K562 (cell line): ENCODE measurements around the gene TMCC2. TPM values are rescaled to one million over a fixed set of nuclear protein-coding genes. Genes with fewer than 3 reads are reported as not detected.

Experiments used
- ATAC-seq: fragments of 200-7000 bp; cut with Tn5 transposase; 3 replicates; pipeline ENCODE4 v1.9.1; 2020; ENCODE audit warnings: moderate library complexity
- BruUV-seq: library from RNA; stranded (reverse); fragments of 400-500 nt; replicated peaks from 2 replicates; lab custom pipeline; 2021; lab: Mats Ljungman, UMichigan
- CTCF ChIA-PET: fragments of 300-600 bp; formaldehyde crosslinking; extraction: SDS; loops from one replicate; lab custom pipeline; 2021; ENCODE audit warnings: low intra/inter-chr PET ratio; lab: Yijun Ruan, JAX
- POLR2A ChIA-PET: fragments of 300-600, 350-650 bp; sonication (Branson Sonifier 250); formaldehyde crosslinking; extraction: SDS; loops from one replicate; lab custom pipeline; 2021; ENCODE audit warnings: antibody characterized with exemption, inconsistent platforms; lab: Yijun Ruan, JAX
- DNase-seq, 4 experiments: peaks; one replicate each; pipeline versions ENCODE4 v3.0.0 to v3.0.0-alpha.2; 2011 to 2018; ENCODE audit warnings: low spot score in 3 of 4, mixed read lengths in 3 of 4; ENCODE audit errors: extremely low read depth in 1 of 4
- FAIRE-seq: peaks from 2 replicates; lab custom pipeline; 2011; peaks lifted over from hg19 to GRCh38; lab: Jason Lieb, UNC
- H2AFZ ChIP-seq: 2 replicates; pipeline ENCODE4 v1.6.0; 2011; ENCODE audit warnings: low read depth, low read length, control low read depth, inconsistent platforms
- H3K27ac ChIP-seq: fragments of 200-600 bp; 3 replicates; pipeline ENCODE4 v1.8.0; 2011; ENCODE audit warnings: low read depth, mild to moderate bottlenecking, control low read depth, inconsistent platforms, low read length, moderate library complexity, mixed read lengths; ENCODE audit errors: extremely low read depth
- H3K27me3 ChIP-seq, 2 experiments: fragments of 300-600 bp in 1 of 2; 2 replicates in 1 of 2; 3 replicates in 1 of 2; pipeline versions ENCODE4 v1.6.0 to v1.8.0; 2011; ENCODE audit warnings: inconsistent platforms in 2 of 2, low read length in 2 of 2, mild to moderate bottlenecking in 1 of 2, mixed read lengths in 1 of 2, moderate library complexity in 1 of 2; ENCODE audit not compliant: control insufficient read depth in 2 of 2, insufficient read depth in 2 of 2
- H3K36me3 ChIP-seq: fragments of 300-600 bp; 3 replicates; pipeline ENCODE4 v1.8.0; 2011; ENCODE audit warnings: mild to moderate bottlenecking, low read length, inconsistent platforms; ENCODE audit not compliant: control insufficient read depth, insufficient read depth
- H3K4me1 ChIP-seq, 2 experiments: fragments of 200-600 bp in 1 of 2; replicated peaks in 1 of 2; 2 replicates in 1 of 2; 3 replicates in 1 of 2; pipeline versions ENCODE4 v1.5.1 to v1.8.0; 2011; ENCODE audit warnings: inconsistent platforms in 2 of 2, low read length in 2 of 2, mild to moderate bottlenecking in 1 of 2, mixed read lengths in 1 of 2, moderate library complexity in 1 of 2; ENCODE audit not compliant: control insufficient read depth in 2 of 2, insufficient read depth in 2 of 2
- H3K4me2 ChIP-seq: 2 replicates; pipeline ENCODE4 v1.6.1; 2011; ENCODE audit warnings: low read length, control low read depth, inconsistent platforms, mixed read lengths; ENCODE audit not compliant: insufficient read depth
- H3K4me3 ChIP-seq: fragments of 200-600 bp; sonication (generic), shearing (Covaris generic); 2 replicates; pipeline ENCODE4 v1.5.1; 2016; ENCODE audit warnings: control low read depth, inconsistent platforms
- H3K79me2 ChIP-seq: fragments of 200-600 bp; 3 replicates; pipeline ENCODE4 v1.8.0; 2011; ENCODE audit warnings: low read length, inconsistent platforms; ENCODE audit not compliant: control insufficient read depth, insufficient read depth
- H3K9ac ChIP-seq, 2 experiments: 2 replicates each; pipeline versions ENCODE4 v1.6.0 to v1.6.1; 2011; ENCODE audit warnings: low read depth in 2 of 2, low read length in 2 of 2, control low read depth in 1 of 2, inconsistent platforms in 1 of 2, mild to moderate bottlenecking in 1 of 2, mixed read lengths in 1 of 2; ENCODE audit not compliant: insufficient read depth in 1 of 2
- H3K9me1 ChIP-seq: one replicate; pipeline ENCODE4 v1.6.0; 2011; ENCODE audit warnings: inconsistent platforms, mild to moderate bottlenecking, low read length, moderate library complexity; ENCODE audit not compliant: control insufficient read depth, insufficient read depth
- H3K9me3 ChIP-seq: replicated peaks from 2 replicates; pipeline ENCODE4 v1.5.1; 2011; ENCODE audit warnings: low read depth, low read length, inconsistent platforms; ENCODE audit not compliant: control insufficient read depth, insufficient read depth
- H4K20me1 ChIP-seq: replicated peaks from 2 replicates; pipeline ENCODE4 v1.6.1; 2011; ENCODE audit warnings: low read length, inconsistent platforms, mixed read lengths; ENCODE audit not compliant: control insufficient read depth, insufficient read depth
- ARID1B ChIP-seq: fragments of 450-650 bp; IDR thresholded peaks from 2 replicates; pipeline ENCODE4 v1.6.1; 2016; ENCODE audit warnings: antibody characterized with exemption, mild to moderate bottlenecking, inconsistent platforms
- BCOR ChIP-seq: fragments of 450-650 bp; IDR thresholded peaks from 2 replicates; pipeline ENCODE4 v1.6.1; 2016
- CLOCK ChIP-seq: fragments of 250-450 bp; sonication (Bioruptor Pico); IDR thresholded peaks from 2 replicates; pipeline ENCODE4 v1.4.0; 2020; ENCODE audit warnings: mild to moderate bottlenecking, moderate library complexity, borderline replicate concordance
- FOXP4 ChIP-seq: sonication (generic); formaldehyde crosslinking; IDR thresholded peaks from 2 replicates; pipeline ENCODE4 v1.8.0; 2022; ENCODE audit warnings: mild to moderate bottlenecking, missing genetic modification reagents, borderline replicate concordance
- GABPB2 ChIP-seq: fragments of 250-450 bp; sonication (Bioruptor Pico); conservative IDR thresholded peaks from 2 replicates; pipeline ENCODE4 v1.5.1; 2021; ENCODE audit warnings: mild to moderate bottlenecking
- KDM1A ChIP-seq, 2 experiments: fragments of 450-650 bp; IDR thresholded peaks; 2 replicates each; pipeline ENCODE4 v1.6.1; 2016; ENCODE audit warnings: mild to moderate bottlenecking in 2 of 2
- PPARD ChIP-seq: fragments of 250-450 bp; sonication (Bioruptor Pico); IDR thresholded peaks from 2 replicates; pipeline ENCODE4 v1.8.0; 2022; ENCODE audit warnings: inconsistent platforms, mild to moderate bottlenecking, moderate library complexity
- ZBTB34 ChIP-seq: fragments of 250-450 bp; sonication (Bioruptor Pico); IDR thresholded peaks from 2 replicates; pipeline ENCODE4 v1.8.0; 2021; ENCODE audit warnings: mild to moderate bottlenecking, moderate library complexity
- ZFP36 ChIP-seq: fragments of 150-350 bp; IDR thresholded peaks from 2 replicates; pipeline ENCODE4 v1.6.1; 2018; ENCODE audit warnings: low read length, low read depth; ENCODE audit not compliant: partially characterized antibody
- ZNF740 ChIP-seq, 3 experiments: fragments of 200-800 bp in 1 of 3; sonication (Bioruptor generic) in 1 of 3; sonication (generic) in 1 of 3; formaldehyde crosslinking in 1 of 3; IDR thresholded peaks; 2 replicates each; pipeline versions ENCODE4 v1.6.1 to v1.8.0; 2016 to 2022; ENCODE audit warnings: mild to moderate bottlenecking in 2 of 3, missing compliant biosample characterization in 2 of 3, missing genetic modification characterization in 2 of 3, missing genetic modification reagents in 1 of 3
- WGBS: fragments of 100-300 bp; shearing (Covaris generic); methylation state at CpG from one replicate; pipeline ENCODE4 v1.1.6; 2016; ENCODE audit warnings: low coverage, mixed read lengths; ENCODE audit not compliant: insufficient coverage; ENCODE audit errors: missing lambda C conversion rate; 5-methylcytosine and 5-hydroxymethylcytosine counted together
- in situ Hi-C: fragments of 300-500 bp; cut with MboI; formaldehyde crosslinking; loops from 4 replicates; pipeline ENCODE4 v1.15.0; 2018; ENCODE audit warnings: inconsistent platforms, mixed read lengths
- intact Hi-C: fragments of 100-400 bp; cut with micrococcal nuclease; formaldehyde crosslinking; loops from 2 replicates; pipeline ENCODE4 v1.14.2; 2022
- polyA plus RNA-seq, 8 experiments: library from polyadenylated mRNA; depleted of rRNA in 4 of 8; stranded (reverse) in 5 of 8; unstranded in 3 of 8; fragments of >200 nt; fragmentation: Nextera tagmentation in 2 of 8; fragmentation: Illumina TruSeq in 1 of 8; extraction: Ambion mirVana in 2 of 8; extraction: Trizol in 1 of 8; gene quantifications; 2 replicates each; pipeline versions ENCODE4 v1.2.1 to v1.2.3, GENCODE V29; 2011 to 2014; ENCODE audit warnings: inconsistent platforms in 1 of 8, missing spikeins in 1 of 8
- total RNA-seq, 7 experiments: library from RNA; depleted of rRNA in 6 of 7; stranded (reverse); fragments of >200 nt in 6 of 7; fragmentation: Illumina TruSeq in 2 of 7; extraction: Trizol in 2 of 7; gene quantifications; 2 replicates each; pipeline versions ENCODE4 v1.2.1 to v1.2.3, GENCODE V29; 2011 to 2021; ENCODE audit warnings: low replicate concordance in 1 of 7

Gene TMCC2
- total and polyA plus RNA-seq, 9 of the 15 experiments (the other 6 are each of a cell fraction or from before 2014, with no cell fraction given), result 0.06 to 1.8 (median 0.98) TPM

GRCh38 chr1:205285381-205286101, 57.8 kb downstream of the TMCC2 start (continued):
- TF ChIP-seq PPARD (CRISPR knock-in tag), result no peak

- CTCF ChIA-PET, result no interaction called here
- no peaks in the 10 kb centered on the region for H3K27me3 ChIP-seq
- H3K79me2 ChIP-seq, result no peaks in the 10 kb centered on the region
- 56% methylated on average over 9 of the region's 9 CpGs for WGBS
- no peak overlapping the region for H3K27ac ChIP-seq
- H3K9me1 ChIP-seq, result no peaks in the 10 kb centered on the region
- in situ Hi-C loops, result no loop called here
- no peak overlapping the region for H3K4me2 ChIP-seq
- H4K20me1 ChIP-seq, result no peaks in the 10 kb centered on the region
- DNase-seq (no peak), ATAC-seq (no peak), FAIRE-seq (no peak)
- H3K4me1 ChIP-seq, result peaks cover 14 to 24% of the 10 kb centered on the region in 2 experiments
- no peaks in the 10 kb centered on the region for H3K9me3 ChIP-seq
- no TSS peak for BruUV-seq
- H2AFZ ChIP-seq, result peak overlapping the region; percentile 20; the same call in 1 of the 2 replicates
- H3K36me3 ChIP-seq, result no peaks in the 10 kb centered on the region
- H3K9ac ChIP-seq, result peak overlapping the region in 1 of 2 experiments; percentile 33; a peak in 1 of 4 replicates
- no peak overlapping the region for H3K4me3 ChIP-seq
- intact Hi-C loops, result no loop called here
- POLR2A ChIA-PET, result no interaction called here
- TF ChIP-seq FOXP4 (CRISPR knock-in tag) (0 out of 2 replicates have a peak, but pooled peaks have one; percentile 32), ZBTB34 (CRISPR knock-in tag) (0 out of 2 replicates have a peak, but pooled peaks have one; percentile 38), BCOR (peak; percentile 74; the same call in 1 of the 2 replicates), GABPB2 (no peak), KDM1A (IDR thresholded peaks at IDR 0.05) (peak; percentile 12 to 46; a peak in 2 of 4 replicates), ARID1B (no peak), CLOCK (CRISPR knock-in tag) (no peak), ZFP36 (peak; percentile 77), ZNF740 (CRISPR knock-in tag; IDR thresholded peaks at IDR 0.05) (0 out of 2 replicates have a peak, but pooled peaks have one; percentile 24), ZNF740 (tag; IDR thresholded peaks at IDR 0.05) (no peak)
These were observed 58.7 kb downstream of the TMCC2 start for GRCh38 chr1:205286335-205286950.
